GM21381 (cell line): ENCODE results near the gene LSM4.

Experiments used
- ATAC-seq: cut with Tn5 transposase; IDR thresholded peaks from one replicate; pipeline ENCODE4 v1.9.1; 2021; ENCODE audit warnings: mild to moderate bottlenecking, moderate library complexity; ENCODE audit not compliant: unreplicated experiment

The LSM4 gene

GRCh38 chr19:18311502-18312091 lies 11.3 kb downstream of the LSM4 start:
- no peak for ATAC-seq

DNA sequence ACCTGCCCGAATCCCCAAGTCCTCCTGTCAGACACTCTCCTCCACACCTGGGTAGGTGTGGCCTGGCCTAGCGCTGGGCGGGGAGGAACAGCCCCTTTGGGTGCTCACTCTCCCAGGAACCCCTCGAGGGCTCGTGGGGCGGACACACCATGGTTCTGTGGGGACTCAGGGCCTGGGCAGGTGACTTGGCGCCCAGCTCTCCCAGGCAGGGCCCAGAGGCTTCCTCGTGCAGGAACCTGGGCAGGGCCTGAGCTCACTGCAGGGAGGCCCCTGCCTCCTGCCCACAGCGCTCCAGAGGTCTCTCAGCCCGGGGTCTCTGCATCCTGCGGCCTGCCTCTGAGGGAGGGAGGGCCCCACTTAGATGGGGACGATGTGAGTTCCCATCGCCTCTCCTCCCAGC lies 11.9 kb downstream of the LSM4 start:
- no peak for ATAC-seq

DNA sequence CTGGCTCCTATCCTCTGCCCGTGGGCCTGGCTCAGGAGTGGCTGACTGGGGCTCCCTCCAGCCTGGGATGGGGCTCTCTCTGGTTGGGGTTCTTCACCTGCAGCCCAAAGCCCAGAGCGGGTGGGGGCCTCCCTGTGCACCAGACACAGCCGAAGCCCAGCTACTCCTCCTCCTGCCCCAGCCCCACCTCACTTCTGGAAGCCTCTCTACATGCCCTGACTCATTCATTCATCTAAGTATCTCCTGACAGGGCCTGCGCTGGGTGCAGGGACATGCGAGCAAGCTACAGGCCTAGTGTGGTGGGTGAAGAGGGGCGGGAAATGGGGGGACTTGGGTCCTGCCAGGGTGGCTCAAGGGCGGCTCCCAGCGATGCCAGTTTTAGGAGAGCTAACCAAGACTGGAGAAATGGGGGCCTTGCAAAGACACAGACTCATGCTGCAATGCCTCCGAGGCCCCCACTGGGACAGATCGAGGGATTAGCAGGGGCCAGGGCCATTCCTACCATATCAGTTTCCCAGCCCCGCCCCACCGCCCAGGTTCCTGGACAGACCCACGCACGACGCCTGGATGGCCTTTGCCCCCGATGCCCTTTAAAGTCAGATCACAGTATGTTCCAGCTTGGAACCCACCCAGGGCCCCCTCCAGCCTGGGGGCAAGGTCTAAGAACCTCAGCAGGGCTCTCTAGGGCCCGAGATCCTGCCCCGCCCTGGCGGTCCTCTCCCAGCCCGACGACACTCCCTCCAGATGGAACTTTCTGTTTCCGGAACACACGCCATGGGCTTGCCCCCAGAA lies 12.6 kb downstream of the LSM4 start:
- no peak for ATAC-seq

GRCh38 chr19:18309525-18310064 lies 13.3 kb downstream of the LSM4 start:
- ATAC-seq: no peak

DNA sequence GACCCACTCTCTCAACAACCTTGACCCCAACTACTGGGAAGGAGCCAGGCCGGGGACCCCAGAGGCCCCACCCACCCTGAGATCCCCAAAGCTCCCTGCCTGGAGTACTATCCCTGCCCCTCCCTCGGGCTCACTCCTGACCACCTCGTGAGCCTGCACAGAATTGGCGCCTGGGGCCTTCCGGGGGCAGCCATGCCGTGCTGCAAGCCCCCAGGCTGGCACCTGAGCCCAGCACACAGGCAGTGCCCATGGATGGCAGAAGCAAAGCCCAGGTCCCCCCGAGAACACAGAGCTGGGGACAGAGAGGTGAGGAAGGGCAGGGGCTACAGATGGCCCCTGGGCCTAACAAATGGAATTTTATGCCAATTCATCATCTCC lies 13.9 kb downstream of the LSM4 start:
- ATAC-seq: no peak

DNA sequence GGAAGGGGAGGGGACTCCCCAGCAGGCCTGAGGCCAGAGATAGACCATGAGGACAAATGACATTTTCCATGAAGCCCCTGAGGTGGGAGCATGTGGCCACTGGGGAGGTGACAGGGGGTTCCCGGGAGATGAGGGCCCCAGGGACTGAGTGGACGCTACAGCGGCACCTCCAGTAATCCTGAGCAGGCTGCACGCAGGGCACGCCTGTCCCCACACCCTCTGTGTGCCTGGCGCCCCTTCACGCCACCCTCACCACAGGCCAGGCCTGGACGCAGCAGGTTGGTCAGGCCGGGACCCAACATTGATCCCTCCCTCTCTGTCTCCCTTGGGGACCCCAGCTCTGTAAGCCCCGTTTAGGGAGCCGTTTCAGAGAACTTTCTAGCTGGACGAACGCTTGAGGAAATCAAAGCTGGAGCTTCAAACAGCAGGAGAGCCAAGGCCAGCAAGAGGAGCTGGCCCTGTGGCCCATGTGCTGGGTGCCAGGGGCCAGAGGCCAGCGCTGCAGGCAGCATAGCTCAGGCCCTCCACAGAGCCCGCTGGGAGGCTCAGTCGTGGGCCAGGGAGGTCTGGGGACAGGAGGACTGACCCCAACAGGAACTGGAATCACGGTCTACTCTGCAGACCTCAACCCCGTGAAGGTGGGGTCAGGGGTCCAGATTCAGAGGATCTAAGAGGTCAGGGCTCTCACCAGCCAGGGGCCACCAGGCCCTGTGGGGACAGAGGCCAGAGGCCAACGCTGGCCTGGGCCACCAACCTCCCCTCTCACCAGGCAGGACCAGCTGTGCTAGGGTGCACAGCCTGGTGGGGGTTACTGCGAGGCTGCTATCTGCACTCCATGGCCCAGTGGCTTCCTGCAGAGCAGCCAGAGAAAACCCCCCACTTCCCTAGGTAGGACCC lies 14.6 kb downstream of the LSM4 start:
- ATAC-seq: no peak

GRCh38 chr19:18307271-18307681 lies 15.6 kb downstream of the LSM4 start:
- ATAC-seq: no peak

DNA sequence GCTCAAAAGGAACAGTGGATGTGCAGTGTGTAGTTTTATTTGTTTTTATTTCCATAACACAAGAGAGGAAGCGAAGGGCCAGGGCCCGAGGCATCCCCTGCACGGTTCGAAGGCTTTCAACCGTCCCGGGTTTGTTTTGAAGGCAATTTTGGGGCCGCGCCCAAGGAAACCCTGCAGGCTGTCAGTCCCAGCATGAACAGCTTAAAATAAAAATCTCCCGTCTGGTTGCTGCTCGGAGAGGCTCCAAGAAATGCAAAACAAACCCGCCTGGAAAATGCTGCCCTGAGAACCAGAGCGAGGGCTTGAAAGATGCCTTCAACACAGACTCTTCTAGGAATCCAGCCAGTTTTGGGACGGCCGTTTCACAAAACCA lies 16.0 kb downstream of the LSM4 start:
- no peak for ATAC-seq

DNA sequence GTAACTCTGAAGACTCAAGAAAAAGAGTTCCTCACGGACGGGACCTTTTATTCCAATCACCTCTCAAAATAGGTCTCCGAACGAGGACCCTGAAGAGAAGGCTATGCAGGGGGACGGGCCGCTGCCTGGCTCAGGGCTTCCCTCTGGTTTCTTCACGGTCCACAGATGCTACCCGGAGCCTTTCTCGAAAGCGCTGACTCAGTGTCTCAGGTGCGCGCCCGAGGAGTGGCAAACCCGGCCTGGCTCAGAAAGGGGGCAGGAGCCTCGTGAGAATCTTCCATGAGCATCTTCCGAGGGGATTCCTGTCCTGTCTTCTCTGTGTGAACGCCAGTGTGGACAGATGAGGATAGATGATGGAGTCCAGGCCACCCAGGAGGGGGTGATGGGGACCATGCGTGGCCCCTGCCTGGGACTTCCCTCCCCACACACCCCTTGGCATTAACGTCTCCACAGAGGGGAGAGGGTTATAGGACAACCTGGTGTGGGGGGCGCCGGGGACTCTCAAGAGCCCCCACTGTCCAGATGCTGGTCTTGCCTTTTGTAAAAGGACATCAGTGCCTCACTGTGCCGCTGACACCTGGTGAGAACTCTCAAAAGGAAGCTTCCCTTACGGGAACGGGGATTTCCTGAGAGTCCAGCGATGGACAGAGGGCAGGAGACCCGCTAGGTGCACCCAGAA lies 16.5 kb downstream of the LSM4 start:
- ATAC-seq: no peak

DNA sequence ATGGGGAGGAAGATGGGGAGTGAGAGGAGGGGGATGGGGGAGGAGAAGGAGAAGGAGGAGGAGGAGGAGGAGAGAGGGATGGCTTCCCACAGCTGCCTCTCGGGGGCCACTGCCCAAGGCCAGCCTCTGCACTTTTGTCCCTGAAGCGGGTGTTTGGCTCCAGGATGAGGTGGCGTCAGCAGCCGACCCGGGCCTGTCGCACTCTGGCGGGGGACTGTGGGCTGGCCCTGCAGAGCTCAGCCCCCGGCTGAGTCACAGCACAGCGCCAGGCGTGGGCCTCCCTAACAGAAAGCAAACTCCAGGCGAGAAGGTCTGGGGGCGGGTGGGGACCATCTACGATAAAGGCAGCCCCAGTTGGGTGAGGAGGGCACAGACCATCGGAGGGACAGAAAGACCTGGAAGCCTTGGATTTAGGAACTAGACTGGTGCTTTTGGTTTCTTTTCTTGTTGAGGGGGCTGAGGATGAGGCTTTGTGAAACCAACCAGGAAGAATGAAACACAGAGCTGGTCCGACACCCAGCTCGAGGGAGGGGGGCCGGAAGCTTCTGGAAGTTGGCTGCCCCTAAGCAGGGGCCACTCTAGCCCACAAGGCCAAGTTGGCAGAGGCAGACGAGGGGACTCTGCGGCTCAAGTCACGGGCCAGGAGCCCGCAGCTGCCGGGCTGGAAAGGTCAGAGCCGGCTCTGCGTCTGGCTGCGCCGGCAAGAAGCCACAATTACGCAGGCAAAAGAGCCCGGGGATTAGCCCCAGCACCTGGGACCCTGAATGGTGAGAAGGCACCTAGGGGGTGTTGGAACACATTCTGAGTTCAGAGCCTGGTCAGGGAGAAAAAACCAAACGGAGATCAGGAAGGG lies 18.2 kb downstream of the LSM4 start:
- peak; percentile 39 for ATAC-seq

GRCh38 chr19:18304208-18304457 lies 18.7 kb downstream of the LSM4 start:
- ATAC-seq: no peak

DNA sequence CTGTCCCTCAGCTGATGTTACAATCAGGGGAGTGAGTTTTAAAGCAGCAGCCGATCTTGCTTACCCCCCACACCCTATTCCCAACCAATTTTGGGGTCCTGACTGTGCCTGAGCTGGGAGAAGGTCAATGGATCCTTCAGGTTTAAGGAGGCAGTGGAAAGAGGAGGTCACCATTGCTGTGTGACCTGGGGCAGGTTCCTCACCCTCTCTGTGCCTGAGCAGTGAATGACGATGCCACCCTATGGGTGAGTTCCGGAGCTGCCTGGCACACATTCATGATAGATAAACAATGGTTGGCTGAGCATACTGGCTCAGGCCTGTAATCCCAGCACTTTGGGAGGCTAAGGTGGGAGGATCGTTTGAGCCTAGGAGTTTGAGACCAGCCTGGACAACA lies 21.2 kb downstream of the LSM4 start:
- ATAC-seq: no peak

- ATAC-seq: no peak
These were observed 21.8 kb downstream of the LSM4 start for GRCh38 chr19:18300930-18301717.

GRCh38 chr19:18299654-18300053 lies 23.2 kb downstream of the LSM4 start:
- ATAC-seq: no peak

DNA sequence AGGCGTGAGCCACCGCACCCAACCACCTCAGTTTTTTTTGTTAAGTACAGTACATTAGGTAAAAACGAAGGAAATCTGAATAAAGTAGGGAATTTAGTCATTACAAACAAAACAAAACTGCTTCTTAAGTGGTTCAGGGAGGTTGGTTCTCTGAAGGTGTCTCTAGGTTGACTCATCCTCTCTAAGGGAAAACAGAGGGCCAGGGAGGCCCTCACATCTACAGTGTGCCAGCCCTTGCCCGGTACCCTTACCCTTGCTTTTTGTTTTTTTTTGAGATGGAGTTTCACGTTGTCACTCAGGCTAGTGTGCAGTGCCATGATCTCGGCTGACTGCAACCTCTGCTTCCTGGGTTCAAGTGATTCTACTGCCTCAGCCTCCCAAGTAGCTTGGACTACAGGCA lies 24.3 kb downstream of the LSM4 start:
- ATAC-seq: no peak

DNA sequence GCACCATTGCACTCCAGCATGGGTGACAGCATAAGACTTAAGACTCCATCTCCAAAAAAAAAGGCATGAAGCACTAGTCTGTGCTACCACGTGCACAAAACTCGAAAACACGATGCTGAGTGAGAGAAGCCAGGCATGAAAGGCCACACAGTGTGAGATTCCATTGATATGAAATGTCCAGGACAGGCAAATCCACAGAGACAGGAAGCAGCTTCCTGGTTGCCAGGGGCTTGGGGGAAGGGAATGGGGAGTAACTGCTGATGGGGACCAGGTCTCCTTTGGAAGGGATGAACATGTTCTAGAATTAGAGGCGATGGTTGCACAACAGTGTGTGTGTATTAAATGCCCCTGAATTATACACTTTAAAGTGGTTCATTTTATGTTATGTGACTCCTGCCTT lies 25.6 kb downstream of the LSM4 start:
- ATAC-seq: no peak

- no peak for ATAC-seq
These were observed 27.8 kb downstream of the LSM4 start for GRCh38 chr19:18295034-18295451.

DNA sequence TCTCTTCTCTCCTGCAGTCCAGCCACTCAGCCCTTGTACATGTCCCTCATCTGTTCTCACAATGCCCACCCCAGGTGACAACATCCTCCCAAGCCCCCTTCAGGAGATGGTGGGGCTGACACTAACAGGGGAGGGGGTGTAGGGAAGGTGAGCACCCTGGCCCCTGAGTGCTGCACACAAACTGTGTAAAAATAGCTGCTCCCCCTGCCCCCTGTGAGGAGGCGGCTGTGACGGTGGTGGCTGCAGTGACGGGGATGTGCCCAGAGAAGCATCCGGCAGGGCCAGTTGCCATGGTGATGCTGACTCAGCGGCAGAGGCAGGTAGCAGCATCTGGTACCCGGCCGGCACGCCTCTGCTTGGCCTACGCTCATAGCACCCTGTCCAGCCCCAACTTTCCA lies 28.4 kb downstream of the LSM4 start:
- no peak for ATAC-seq

- ATAC-seq: no peak
These were observed 29.0 kb downstream of the LSM4 start for GRCh38 chr19:18293642-18294466.
